NCI-H2107 (cell line): ENCODE data around the gene RABGGTA.

Experiments used
- DNase-seq: peaks from one replicate; lab custom pipeline; 2025; lab: John Stamatoyannopoulos, UW

RABGGTA gene

DNA sequence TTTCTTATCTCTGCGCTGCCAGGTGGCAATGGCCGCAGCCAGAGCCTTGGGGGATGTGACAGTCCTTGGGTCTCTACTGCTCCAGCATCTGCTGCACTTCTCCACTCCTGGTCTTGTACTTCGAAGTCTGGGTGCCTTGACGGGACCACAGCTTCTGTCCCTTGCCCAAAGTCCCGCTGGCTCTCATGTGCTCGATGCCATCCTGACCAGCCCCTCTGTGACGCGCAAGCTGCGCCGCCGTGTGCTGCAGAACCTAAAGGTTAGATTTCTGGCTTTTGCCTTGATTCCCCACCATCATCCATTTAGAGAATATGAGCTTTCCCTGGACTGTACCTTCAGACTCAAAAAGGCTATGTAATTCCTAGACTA is 32.6 kb upstream of the RABGGTA start:
- no peak for DNase-seq

GRCh38 chr14:24300326-24300980 is 29.1 kb upstream of the RABGGTA start:
- no peak for DNase-seq

DNA sequence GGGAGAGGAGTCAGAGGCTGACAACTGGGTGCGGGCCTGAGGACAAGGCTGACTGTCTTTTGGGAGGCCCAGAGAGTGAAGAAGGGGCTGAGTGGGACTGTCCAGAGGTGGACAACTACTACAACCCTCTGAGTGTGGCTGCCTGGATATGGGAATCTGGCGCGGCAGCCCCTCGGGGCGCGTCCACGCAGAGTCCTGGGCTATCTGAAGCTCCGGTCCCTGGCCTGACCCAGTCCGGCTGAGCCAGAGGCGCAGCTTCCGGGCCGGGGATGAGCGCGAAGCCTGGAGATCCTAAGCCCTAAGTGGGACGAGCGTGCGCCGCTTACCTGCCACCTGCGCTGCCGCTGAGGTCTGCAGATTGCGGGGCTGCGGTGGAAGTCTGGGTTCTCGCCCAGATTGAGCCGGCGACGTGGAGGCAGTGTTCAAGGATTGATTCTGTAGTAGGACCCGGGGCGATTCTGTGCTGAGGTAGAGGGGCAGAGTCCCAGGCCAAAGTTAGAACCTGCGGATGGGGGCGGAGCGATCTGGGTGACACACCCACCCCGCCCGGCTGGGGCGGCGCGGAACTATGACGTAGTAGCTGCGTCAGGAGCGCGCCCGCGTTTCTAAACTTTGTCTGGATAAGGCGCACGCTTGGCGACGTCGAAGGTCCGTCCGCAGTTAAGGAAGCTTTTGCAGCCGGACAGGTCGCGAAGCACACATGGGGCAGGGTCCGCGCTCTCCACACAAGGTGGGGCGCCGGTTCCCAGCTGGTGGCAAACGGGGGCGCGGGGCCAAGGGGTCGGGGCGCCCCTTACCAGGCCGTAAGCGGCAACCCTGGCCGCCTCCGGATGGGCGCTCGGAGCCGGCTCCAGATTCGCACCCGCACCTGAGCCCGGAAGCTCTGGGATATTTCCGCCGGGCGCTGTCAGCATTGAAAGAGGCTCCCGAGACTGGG is 28.1 kb upstream of the RABGGTA start, which contains the start of the genes DHRS1 and NOP9:
TSS of gene DHRS1 (minus strand) at position 526 of the 937 bp plus-strand sequence. CDS start 674 bp downstream, outside the sequence.
TSS of gene NOP9 (plus strand) at position 596 of the 937 bp plus-strand sequence. CDS start at position 701, 105 bp downstream.
- peak; percentile 94 for DNase-seq

DNA sequence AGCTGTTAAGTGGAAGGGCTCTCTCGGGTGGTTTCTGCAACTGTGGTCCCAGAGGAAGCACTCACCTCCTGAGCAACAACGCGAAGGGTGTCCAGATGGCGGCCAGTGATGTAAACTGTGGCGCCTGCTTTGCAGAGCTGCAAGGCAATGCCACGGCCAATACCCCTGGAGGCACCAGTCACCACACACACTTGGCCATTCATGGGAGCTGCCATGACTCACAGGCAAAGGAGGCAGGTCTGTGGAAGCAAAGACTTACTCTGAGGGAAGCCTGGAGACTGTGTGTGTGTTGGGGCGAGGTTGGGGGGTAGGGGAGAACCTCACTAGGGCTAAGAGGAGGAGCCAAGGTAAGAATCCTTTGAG is 27.5 kb upstream of the RABGGTA start:
- DNase-seq = no peak

DNA sequence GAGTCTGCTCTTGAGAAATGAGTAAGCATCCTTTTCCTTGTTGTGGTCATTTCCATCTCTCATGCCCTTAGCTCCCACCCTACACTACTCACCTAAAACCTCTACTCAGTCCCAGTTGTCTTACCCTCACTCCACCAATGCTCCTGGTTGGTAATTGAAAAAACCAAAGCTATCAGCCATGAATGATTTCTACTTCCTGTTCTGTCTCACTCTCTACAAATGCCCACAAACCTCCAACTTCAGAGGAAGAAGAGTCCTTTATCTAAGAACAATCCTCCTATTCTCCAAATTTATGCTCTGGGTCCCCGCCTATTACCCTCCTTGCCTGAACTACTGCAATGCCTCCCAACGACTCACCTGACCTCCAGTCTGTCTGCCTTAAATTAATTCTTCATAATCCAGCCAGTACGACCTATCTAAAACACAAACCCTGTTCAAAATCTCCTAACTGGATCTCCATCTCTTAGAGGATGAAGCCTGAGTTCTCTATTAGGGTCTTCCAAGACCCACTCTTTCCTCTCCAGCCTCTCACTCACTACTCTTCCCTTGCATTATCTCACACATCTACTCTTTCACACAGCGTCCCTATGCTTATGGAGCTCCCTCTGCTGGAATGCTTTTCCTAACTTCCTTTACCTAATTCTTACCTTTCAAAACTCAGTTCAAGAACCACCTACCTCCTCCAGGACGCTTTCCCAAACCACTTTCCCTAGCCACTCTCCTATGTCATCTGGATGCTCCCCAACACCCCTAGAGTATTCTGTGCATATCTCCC is 26.0 kb upstream of the RABGGTA start:
- DNase-seq = no peak

- DNase-seq = peak; percentile 47
These were observed 25.2 kb upstream of the RABGGTA start for GRCh38 chr14:24296341-24297157.

- no peak for DNase-seq
These were observed 22.1 kb upstream of the RABGGTA start for GRCh38 chr14:24293525-24293924.

DNA sequence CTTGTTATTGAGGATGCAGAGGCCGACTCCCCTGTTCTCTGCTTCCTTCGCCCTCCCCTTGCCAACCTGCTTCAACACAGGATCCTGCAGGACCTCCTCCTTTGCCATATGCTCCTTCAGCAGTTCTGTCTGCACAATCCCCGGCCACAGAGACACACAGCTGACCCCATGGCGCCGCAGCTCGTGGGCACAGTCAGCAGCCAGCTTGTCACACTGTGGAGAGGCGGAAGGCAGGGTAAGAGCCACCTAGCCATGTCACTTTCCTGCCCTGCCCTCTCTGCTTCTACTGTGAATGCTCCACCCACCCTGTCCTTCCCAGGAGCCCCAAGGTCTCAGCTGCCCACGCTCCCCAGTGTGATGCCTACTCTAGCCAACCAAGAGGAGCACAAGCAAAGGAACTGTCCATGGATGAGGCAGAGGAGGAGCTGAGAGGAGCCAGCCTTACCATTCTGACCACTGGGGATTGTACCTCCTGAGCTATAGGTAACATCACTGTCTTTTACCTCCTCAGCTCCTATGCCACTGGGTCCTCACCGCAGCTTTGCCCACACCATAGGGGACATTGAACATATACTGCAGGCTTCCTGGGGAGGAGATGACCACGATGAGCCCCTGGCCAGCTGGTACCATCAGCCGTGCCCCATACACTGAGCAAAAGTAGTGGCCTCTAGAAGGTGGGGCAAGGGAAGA is 20.9 kb upstream of the RABGGTA start:
- no peak for DNase-seq

DNA sequence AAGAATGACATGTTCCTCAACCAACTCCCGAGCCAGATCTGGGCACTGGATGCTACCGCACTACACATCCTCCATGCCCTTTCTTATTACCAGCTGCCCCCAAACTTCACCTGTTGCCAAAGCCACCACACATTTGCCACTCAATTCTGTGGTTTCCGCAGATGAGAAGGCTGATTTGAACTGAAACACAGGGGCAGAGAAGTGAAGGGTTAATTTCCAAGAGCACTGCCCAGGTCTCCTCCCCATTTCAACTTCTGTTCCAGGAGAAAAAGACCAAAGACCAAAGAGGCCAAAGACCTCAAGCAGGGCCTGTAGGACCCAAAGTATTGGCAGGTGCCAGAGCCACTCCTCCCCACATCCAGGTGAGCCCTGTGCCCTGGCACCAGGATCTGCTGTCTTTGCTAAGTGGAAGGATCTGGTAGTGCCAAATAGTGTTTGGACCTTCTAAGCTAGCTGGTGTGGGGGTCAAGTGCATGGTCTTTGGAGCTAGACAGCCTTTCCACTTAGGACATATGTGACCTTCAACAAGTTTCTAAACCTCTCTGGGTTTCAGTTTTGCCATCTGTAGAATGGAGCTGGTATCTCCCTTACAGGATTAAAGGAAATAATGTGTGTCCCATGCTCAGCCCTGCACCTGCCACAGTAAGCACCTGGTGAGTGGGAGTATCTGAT is 20.2 kb upstream of the RABGGTA start:
- no peak for DNase-seq

- DNase-seq = no peak
These were observed 19.3 kb upstream of the RABGGTA start for GRCh38 chr14:24290746-24291145.

DNA sequence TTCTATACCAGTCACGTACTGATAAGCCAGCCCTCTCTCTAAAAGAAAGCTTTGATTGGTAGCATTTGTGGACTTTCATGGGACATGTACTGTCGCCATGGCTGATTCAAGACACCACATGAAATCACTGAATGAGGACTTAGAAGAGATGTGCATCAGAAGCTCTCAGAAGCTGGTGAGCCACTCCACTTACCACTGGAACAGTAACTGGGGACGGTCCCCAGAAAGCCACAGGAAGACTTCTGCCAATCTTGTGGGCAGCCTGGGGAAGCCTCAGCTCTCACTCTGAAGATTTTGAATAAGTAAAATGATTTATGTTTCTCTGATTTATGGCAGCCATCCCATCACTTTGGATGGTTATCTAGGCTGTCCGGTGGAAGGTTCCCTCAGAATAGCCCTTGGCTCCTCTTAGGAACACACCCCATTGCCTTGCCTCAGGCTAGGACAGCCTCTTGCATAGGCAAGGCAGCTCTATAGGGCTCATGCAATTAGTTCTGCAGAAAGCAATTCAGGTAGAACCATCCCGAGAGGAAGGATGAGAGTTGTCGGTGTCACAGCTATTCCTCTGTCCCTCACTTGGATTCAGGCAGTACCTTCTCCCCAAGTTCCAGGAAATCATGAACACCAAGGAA is 18.4 kb upstream of the RABGGTA start:
- DNase-seq = no peak

- DNase-seq = no peak
These were observed 15.6 kb upstream of the RABGGTA start for GRCh38 chr14:24286996-24287395.

DNA sequence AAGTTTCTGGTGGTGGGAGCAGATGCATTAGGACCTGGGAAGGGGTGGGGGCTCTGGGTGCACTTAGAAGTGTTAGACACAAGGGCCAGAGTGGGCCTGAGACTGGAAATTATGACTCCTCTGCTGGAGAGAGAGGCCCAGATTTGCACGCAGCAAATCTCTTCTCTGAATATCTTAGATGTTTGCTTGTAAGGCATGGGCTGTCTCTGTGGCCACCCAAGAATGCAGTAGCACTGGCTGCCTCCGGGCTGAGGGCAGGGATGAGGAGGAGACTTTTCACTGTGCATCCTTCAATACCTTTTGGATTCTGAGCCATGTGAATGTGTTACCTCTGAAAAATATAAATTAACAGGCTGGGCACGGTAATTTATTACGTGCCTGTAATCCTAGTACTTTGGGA is 14.0 kb upstream of the RABGGTA start:
- no peak for DNase-seq

GRCh38 chr14:24284501-24285035 is 13.2 kb upstream of the RABGGTA start:
- DNase-seq = no peak

- no peak for DNase-seq
These were observed 12.5 kb upstream of the RABGGTA start for GRCh38 chr14:24283796-24284460.

- DNase-seq = no peak
These were observed 11.3 kb upstream of the RABGGTA start for GRCh38 chr14:24282736-24283135.

DNA sequence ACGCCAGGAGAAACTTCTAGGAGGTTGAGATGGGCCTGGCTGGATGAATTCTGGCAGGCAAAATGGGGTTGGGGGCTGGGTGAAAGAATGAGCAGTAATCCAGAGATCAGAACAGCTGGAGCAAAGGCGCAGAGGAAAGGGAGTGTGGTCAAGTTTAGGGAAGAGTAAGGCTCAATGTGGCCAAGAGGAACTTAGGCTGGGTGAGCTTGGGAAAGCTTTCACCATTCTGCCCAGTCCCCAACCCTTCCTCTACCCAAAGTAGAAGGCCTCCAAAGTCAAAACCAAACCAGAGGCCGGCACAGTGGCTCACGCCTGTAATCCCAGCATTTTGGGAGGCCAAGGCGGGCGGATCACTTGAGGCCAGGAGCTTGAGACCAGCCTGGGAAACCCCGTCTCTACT is 10.2 kb upstream of the RABGGTA start:
- DNase-seq = no peak

- DNase-seq = no peak
These were observed 9.5 kb upstream of the RABGGTA start for GRCh38 chr14:24280797-24281460.
